Stimulated activated CD8-positive, alpha-beta memory T cell treated with anti-CD3 and anti-CD28 coated beads, Interleukin-15, amount 100 ng/mL, for 48 hours (primary cell): Measurements from ENCODE around the gene C1orf216.
"Not testable (repeated sequence)": the region's sequence is repeated elsewhere in the genome, so short reads cannot be mapped to it uniquely, and the experiment has no call there.

ENCODE experiments used
- DNase-seq, 2 donors: peaks; one replicate each; pipeline ENCODE4 v3.0.0-alpha.2; 2020; ENCODE audit warnings: low read depth in 2 of 2

C1orf216 gene

GRCh38 chr1:35718492-35719336 is at the start of gene C1orf216:
TSS of gene C1orf216 (minus strand) at chr1:35718884. CDS start at chr1:35716321, 2,563 bp downstream.
- DNase-seq: peak; percentile 76 to 78

- DNase-seq: no peak
Observed at GRCh38 chr1:35764283-35764682, 45.6 kb upstream of the C1orf216 start.

GRCh38 chr1:35763201-35763600 is 44.5 kb upstream of the C1orf216 start:
- no peak for DNase-seq

- DNase-seq: no peak
Observed at GRCh38 chr1:35762141-35762540, 43.5 kb upstream of the C1orf216 start.

GRCh38 chr1:35756064-35756463 is 37.4 kb upstream of the C1orf216 start:
- DNase-seq: no peak

- DNase-seq: no peak
Observed at GRCh38 chr1:35753626-35754260, 35.1 kb upstream of the C1orf216 start.

GRCh38 chr1:35748326-35748725 is 29.6 kb upstream of the C1orf216 start:
- no peak for DNase-seq

GRCh38 chr1:35745124-35745730 is 26.5 kb upstream of the C1orf216 start:
- DNase-seq: no peak

- no peak for DNase-seq
Observed at GRCh38 chr1:35737120-35737519, 18.4 kb upstream of the C1orf216 start.

GRCh38 chr1:35727434-35728040 is 8.9 kb upstream of the C1orf216 start:
- DNase-seq: no peak

GRCh38 chr1:35726450-35727433 is 8.1 kb upstream of the C1orf216 start:
- DNase-seq: peak in 1 of 2 donors; percentile 12

GRCh38 chr1:35725596-35725995 is 6.9 kb upstream of the C1orf216 start:
- DNase-seq: no peak

- DNase-seq: no peak
Observed at GRCh38 chr1:35717911-35718476, 690 bp downstream of the C1orf216 start.

GRCh38 chr1:35715568-35716002 is 3.1 kb downstream of the C1orf216 start:
- peak; percentile 64 to 66 for DNase-seq

GRCh38 chr1:35714921-35715567 is 3.6 kb downstream of the C1orf216 start:
- no peak for DNase-seq

GRCh38 chr1:35711098-35711497 is 7.6 kb downstream of the C1orf216 start:
- DNase-seq: not testable (repeated sequence)

- DNase-seq: no peak
Observed at GRCh38 chr1:35708952-35709351, 9.7 kb downstream of the C1orf216 start.

- no peak for DNase-seq
Observed at GRCh38 chr1:35708441-35708921, 10.2 kb downstream of the C1orf216 start.

GRCh38 chr1:35707601-35708440 is 10.9 kb downstream of the C1orf216 start:
- no peak for DNase-seq
